NCI-H510A (cell line): ENCODE data around the gene RNLS.

Source experiments
- DNase-seq: peaks from one replicate; lab custom pipeline; 2025; lab: John Stamatoyannopoulos, UW

Gene RNLS

DNA sequence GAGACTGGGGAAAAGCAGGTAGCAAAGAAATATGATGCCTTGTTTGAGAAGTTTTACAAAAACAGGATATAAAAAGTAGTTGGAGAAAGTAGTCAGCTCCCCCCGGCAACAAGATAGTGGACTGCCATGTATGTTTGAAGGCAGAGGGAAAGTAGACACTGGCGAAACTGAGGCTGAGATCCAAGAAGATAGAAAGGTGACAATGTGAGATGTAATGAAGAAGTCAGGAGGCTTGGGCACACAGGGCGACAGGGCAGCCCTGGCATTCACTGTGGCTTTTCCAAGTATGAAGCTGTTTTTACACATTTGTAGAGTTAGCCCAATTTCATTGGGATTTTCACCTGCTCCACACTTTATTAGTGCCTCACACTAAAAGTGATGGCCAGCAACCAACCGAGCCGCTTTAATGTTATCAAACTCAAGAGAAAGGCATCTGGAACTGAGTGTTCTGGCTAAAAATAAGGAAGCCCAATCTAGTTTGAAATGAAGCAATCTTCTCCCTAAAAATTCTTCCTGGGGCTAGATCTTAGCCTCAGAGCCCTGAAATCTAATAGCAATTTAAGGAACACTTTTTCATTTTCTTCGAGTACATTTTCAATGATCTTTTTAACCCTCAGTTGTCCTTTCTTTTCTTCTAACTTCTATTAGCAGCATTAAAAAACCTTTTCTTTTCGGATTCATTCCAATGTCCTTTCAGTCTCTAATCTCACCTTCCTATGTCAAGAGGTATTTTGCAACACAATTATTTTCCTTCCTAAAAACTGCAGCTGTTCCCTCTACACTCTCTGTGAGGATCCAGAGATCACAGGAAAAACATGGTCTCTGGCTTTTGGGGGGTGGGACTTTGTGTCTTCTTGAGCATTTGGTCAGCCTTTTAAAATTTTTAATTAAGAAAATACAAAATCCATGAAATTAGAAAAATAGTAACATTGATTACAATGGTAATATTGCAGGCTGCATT lies 108.0 kb downstream of the RNLS start:
- no peak for DNase-seq

DNA sequence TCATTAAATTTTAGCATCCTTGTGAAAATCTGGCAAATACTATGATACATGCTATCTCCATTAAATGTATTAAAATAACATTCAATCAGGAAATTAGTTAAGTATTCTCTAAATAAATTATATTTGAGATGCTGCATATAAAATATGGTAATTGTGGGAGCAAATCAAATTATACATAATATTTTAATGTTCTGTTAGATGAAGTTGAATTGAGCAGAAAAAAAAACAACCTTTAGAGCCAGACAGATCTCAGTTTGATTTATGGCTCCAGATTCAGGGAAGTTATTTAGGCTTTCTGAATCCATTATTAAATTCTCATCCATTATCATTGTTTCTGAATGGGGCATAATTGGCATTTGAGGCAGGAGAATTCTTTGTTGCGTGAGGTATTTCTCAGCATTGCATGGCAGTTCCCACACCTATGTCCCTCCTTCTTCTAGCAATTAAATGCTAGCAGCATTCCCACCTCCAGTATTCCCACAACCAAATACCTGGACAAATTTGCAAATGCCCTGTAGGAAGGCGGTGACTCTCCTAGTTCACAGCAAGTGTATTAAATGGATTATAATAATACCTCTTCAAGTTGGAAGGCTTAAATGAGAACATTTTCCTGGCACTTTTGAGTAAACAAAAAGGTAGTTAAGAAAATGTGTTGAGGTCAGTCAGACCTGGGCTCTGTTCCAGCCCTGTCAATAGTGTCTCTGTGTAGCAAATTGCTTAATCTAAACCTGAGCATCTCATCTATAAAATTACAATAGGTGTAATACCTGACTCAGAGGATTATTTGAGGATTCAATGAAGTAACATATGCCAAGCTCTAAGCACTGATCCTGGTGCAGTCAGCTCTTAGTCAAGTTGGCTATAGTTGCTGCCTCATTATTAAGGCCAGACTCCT lies 108.9 kb downstream of the RNLS start:
- no peak for DNase-seq

DNA sequence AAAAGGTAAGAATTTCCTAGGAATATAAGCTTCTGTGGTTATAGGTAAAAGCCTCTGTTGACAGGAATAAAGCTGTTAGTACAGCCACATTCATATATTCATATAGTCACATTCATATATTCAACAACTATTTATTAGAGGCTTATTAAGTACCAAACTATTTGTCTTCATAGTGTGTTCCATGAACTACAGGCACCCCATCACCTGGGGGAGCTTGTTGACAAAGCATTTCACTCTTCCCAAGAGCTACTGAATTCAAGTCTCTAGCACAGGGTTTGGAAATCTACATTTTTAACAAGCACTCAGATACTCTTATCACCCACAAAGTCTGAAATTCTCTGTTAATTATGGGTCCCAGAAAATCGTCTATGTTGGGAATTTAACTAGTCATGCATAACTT lies 110.6 kb downstream of the RNLS start:
- DNase-seq, result no peak

DNA sequence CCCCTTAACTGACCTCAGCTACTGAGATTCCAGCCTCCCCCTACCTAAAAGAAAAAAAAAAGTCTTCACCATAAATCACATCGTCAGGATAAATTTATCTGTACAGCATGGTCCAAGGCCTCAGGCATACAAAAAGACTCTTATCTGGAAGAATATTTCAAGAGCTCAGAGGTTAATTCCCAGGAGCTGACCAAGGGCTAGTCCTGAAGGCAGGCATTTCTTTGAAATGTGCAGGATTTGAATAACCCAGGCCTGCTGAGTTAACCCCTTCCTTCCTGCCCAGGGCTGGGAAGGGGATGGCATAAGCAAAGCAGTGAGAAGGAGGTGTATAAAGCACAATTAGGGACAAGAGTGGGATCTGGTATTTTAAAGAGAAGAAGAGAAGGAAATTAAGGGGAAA lies 111.2 kb downstream of the RNLS start:
- no peak for DNase-seq

DNA sequence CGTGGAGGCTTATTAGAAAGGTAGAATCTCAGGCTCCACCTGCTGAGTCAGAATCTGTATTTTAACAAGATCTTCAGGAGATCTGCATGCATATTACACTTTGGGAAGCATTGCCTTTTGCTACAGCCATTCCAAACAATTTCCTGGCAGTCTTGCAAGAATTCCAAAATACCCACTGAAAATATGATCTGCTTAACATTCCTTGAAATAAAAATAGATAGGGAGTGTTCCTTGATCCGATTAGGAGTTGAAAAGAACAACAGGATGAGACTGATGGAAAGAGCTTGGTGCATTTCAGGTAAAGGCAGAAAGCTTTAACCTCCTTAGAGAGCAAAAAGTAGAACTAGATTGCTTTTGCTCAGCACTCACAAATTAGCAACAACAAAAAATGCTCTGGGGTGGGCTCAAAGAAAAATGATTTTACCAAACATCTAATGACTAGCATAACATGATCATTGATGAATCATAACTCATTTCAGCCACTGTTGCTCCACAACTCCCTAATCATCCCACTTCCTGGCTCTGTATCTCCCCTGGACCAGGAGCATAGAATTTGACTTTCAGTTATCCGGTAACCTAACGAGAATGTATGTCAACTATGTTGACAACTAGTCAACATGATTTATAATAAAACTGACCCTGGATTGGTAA lies 115.2 kb downstream of the RNLS start:
- DNase-seq, result no peak

DNA sequence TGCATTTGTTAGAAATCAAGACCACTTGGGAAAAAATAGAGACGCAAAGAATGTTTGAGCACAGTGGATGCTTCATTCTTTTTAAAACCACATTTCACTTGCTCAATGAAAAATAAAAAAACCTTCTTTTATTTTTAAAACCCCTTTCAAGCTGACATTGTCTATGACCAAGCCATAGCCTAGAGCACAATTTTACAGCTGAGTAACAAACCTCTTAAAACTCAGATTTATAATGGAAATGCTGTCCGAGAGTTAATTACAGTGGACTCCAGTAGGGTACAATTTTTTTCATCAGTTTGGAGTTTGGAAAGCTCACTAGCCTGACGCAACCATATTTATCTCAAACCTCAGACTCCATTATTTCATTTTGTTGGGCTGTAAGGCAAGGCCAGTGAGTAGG lies 116.3 kb downstream of the RNLS start:
- DNase-seq, result no peak

DNA sequence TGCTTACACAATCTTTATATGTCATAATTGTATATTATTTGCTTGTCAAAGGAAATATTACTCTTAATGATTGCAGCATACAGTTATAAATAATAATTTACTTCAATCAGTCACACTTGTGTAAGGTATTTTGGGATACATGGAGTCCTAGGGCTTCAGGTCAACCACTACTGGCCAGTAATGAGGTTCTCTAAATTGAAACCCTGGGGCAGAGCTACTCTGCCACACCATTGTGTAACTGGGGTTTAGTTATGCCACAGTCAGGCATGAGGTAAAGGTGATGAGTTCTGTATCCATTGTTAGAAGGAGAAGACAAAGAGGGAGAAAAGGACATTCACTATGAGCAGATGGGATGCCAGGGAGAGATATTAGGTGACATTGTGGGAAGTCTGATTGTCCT lies 117.4 kb downstream of the RNLS start:
- DNase-seq, result no peak

DNA sequence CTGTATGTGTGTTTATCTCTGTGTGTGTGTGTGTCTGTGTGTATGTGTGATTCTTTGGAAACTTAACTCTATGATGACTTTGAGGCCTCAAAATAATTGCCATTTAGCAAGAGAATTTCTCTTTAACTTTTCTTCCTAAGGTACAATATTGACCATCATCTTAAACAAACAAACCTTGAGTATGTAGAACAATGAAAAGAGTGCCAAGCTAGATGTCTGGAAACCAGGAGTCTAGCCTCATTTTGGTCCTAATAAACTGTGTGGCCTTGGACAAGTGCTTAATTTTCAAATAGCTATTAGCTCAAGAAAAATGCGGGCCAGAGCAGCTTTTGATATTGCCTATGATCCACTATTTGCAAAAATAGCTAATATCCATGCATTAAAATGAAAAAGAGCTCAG lies 119.3 kb downstream of the RNLS start:
- DNase-seq, result no peak

DNA sequence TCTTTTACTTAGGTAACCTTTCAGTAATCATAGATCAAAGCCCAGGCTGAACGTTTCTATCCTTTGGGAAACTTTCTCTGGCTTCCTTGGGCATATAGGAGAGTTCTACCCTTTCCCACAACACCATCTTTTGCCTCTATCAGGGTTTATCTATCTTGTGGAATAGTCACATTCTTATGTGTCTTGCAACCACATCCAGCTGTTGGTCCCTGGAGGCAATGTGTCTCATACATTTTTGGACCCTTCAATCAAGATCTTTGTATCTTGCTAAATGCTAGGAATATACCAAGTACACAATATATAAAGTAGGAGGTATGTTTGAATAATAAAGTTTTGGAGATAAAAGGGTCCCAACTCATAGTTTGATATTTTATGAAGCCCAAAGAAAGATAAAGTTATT lies 121.7 kb downstream of the RNLS start:
- no peak for DNase-seq

DNA sequence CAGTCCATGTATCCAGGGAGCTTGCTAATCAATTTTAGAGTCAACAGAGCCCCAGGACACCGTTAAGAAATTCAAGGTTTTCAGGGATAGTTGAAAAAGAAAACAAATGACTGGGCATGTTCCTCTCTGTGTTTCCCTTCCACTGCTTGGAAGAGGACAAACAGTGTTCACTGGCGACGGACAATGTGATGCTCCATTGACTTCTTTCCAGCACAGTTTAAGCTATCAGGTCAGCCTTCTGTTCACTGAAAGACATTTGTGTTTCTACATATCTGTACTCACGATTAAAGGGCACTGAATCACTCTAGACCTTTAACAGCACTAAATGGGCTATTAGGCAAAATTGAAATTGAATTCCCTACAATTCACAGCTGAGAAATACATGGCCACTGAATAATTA lies 123.6 kb downstream of the RNLS start:
- no peak for DNase-seq

DNA sequence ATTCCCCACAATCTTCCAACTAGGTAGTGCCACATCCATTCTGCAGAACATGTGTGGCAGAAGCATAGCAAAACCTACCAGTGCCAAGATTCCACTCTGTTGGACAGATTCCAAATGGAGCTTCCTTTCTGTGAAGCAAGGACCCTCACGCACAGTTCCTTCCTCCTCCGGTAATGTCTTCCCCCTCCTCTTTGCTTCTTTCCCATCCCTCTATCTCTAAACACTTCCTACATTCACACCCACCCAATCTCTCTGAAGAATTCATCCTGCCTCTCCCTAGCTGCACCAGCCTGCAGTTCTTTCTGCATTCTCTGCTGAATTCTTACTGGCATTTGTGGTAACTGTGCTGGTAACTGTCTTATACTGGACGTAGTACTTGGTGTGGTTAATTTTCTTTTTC lies 124.9 kb downstream of the RNLS start:
- DNase-seq, result no peak

DNA sequence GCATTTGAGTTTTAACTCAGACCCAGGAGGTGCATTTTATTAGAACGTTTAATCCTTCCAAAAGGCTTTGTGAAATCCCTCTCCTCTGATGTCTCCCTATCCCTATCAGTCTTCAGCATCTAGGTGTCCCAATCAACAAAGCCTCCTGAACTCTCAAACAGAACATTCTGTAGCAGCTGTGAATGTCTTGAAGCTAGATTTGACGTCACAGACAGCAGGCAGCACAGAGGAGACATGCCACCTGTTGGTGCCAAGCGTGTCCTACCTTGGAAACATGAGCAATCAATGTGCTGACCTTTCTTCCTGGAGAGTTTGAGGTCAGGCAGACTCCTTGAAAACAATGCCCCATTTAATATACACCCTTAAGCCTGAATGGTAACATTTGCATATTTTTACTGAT lies 125.5 kb downstream of the RNLS start:
- no peak for DNase-seq

DNA sequence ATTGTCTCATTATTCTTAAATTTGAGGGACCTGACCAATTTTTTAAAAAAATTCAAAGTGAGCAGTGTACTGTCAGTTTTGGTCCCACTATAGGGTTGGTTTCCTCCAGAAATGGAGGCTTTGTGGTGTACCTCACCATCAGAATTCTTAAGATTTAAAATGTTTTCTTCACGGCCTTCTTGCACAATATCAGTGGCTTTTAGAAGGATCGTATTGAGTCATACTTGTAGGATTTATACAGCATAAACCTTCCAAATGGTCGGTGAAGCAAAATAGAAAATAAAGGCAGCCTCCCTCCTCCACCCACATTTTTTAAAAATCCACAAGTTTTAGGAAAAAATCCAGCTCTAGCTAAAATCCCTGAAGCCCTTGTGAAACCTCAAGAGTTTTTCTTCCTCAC lies 126.4 kb downstream of the RNLS start:
- DNase-seq, result no peak

DNA sequence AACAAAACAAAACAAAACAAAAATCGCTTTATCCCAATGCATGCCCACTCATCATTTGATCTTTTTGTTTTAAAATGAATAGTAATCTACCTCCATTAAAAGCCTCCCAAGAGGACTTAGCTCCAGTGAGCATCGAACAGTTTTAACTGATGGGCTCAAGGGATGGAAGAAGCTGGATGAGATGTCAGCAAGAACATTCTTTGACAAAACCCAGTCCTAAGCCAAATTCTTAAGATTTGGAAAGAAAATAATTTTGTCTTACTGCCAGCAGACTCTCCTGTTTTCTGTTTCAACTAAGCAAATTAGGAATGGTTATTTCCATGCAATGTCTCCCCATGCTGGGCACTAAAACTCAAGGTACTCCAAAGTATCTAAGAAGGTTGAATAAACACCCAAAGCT lies 127.3 kb downstream of the RNLS start:
- no peak for DNase-seq

DNA sequence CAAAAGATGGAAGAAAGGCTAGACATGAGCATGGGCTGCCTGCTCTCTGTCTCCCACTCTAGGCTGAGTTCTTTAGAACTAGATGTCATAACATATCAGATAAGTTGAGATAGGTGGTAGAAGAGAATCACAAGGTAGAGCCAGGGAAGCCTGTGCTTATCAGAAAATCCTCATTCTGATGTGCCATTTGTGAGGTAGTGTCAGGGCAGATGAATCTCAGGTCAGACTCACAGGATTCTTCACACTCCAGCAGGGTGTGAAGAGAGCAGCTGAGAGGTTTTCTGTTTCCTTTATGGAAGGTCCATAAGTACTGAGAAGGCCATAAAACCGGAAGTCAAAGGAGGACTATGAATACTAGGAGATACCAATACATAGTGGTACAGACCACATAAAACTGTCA lies 132.9 kb downstream of the RNLS start:
- no peak for DNase-seq

DNA sequence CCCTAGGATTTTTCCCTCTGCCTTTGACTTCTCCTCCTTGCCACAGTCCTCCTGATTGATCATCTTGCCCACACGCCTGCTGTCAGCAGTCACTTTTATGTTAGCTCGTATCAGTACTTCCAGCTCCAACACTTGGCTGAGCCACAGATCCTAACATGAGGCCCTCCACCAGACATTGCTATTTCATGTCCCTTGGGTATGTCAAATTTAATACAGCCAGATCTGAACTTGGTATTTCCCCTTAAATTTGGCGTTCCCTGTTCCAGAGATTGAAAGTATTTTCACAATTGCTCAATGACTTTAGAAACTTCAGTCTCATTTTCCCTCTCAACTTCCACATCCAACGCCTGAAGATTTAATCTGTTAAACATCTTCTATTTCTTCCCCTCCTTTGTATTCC lies 140.4 kb downstream of the RNLS start:
- no peak for DNase-seq

DNA sequence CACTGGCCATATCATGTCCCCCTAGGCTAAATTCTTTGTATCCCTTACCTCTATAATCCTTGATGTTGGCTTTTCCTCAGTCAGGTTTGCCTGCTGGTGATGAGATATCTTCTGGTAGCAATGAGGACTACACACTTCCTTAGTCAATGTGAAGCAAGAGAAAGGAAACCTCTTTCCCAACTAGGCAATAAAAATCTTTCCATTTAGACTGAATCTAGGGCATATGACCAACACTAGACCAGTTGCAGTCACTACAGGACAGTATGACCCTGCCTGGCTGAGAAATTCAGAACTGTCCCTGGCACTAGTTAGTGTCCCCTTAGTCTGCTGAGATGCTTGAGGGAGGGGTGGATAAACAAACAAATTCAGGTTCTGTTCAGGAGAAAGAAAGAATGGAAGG lies 142.6 kb downstream of the RNLS start:
- DNase-seq, result no peak

DNA sequence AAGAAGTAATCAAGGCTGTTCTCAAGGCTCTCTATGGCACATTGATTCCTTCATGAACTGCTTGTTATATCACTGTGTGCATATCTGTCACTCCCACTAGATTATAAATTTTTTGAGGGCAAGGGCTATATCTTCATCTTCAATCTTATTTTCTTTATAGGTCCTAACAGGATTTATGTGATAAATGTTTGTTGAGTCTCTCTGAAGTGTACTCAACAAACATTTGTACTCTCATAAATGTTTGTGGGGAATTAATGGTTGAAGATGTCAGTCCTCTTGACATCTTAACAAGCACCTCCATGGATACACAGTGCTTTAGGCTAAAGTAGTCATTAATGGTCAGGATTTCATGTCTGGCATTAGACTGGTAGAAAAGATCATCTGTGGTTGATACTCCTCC lies 143.2 kb downstream of the RNLS start:
- no peak for DNase-seq

DNA sequence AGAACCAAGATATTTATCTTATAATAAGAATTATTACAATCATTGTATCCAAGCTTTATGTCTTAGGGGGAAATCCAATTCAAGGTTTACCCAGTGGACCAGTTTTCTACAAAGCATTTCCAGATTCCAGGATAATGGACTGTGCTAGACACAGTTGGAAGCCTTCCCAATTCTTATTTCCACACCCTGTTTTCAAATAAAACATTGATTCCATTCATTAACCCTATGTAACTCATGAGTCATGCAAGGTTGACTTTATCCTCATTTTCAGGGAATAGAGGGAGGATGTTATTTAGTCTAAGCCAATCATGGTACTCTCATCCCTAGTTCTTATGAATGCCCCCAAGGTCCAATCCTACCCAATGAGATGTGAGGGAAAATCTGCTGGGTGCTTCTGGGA lies 145.7 kb downstream of the RNLS start:
- no peak for DNase-seq

DNA sequence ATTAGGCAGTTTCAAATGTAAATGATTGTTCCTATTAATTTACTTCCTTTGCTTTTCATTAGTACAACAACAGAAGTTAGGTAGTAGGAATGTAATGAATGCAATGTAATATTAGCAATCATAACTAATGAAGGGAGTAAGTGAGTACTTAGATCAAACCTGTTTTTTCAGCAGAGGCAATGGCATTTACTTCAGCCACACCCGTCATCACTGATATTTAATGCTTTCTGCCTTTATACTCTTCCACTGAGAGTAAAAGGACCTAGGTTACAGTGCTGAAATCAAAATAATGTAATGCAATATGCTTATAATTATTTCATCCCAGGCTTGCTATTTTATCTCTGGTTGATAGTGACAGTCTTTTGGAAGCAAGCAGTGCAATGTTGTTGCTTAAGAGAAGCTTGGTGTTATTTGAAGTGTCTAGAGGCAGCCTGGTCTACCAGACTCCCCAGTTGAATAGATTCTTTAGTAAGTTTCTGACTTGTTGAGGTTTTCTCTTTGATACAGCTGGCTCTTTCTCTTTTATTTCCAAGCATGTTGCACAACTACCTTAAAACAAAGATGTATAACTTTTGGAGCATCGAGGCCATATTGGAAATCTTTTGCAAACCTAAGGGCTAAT lies 149.4 kb downstream of the RNLS start:
- DNase-seq, result no peak

DNA sequence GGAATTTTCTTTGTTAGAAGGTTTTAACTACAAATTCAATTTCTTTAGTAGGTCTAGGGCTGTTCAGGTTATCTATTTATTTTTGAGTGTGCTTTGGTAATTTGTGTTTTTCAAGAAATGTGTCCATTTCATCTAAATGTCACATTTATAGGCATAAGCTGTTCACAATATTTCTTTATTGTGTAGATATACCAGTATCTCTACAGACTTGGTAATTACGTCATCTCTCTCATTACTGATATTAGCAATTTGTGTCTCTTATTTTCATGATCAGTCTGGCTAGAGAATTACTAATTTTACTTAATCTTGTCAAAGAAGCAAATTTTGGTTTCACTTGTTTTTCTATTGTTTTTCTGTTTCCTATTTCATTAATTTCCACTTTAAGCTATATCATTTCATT lies 152.0 kb downstream of the RNLS start:
- DNase-seq, result no peak

DNA sequence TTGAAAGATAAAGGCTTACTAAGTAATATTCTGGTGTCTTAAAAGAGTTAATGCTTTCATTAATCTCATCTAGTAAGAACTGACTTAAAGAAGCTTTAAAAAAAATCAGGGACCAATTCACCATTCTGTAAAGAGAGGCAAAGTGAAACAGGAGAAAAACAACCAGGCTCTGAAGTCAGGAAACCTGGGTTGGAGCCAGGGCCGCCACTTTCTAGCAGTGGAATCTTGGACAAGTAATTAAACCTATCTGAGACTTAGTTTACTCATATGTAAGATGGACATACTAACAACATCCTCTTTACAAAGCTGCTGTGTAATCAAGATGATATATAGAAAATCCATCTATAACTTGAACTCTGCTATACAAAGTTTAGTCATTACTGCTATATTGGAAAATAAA lies 154.1 kb downstream of the RNLS start:
- DNase-seq, result no peak
